Aorta (tissue), 5 donors: ENCODE data around the gene SSR2. TPM values are rescaled to one million over a fixed set of nuclear protein-coding genes. Genes with fewer than 3 reads are reported as not detected.

Experiments
- ATAC-seq: fragments of 200-7000 bp; cut with Tn5 transposase; one replicate; pipeline ENCODE4 v1.9.1; 2022; ENCODE audit warnings: moderate library complexity; ENCODE audit not compliant: low FRiP score
- DNase-seq, 2 donors: peaks; one replicate each; pipeline ENCODE4 v3.0.0-alpha.2; 2020
- H3K27ac ChIP-seq, 2 donors: one replicate each; pipeline ENCODE4 v1.5.1; 2013; ENCODE audit warnings: low read length in 2 of 2, mild to moderate bottlenecking in 2 of 2, moderate library complexity in 2 of 2, control low read depth in 1 of 2, inconsistent platforms in 1 of 2, low read depth in 1 of 2
- H3K27me3 ChIP-seq, 2 donors: one replicate each; pipeline ENCODE4 v1.6.1; 2013; ENCODE audit warnings: control low read depth in 1 of 2, low read length in 1 of 2, mild to moderate bottlenecking in 1 of 2, moderate library complexity in 1 of 2; ENCODE audit not compliant: insufficient read depth in 2 of 2, control insufficient read depth in 1 of 2
- H3K36me3 ChIP-seq, 2 donors: one replicate each; pipeline ENCODE4 v1.6.1; 2013; ENCODE audit warnings: control low read depth in 1 of 2, low read length in 1 of 2, mild to moderate bottlenecking in 1 of 2; ENCODE audit not compliant: insufficient read depth in 2 of 2, control insufficient read depth in 1 of 2
- H3K4me1 ChIP-seq, 2 donors: one replicate each; pipeline ENCODE4 v1.6.1; 2013; ENCODE audit warnings: low read length in 2 of 2, control low read depth in 1 of 2, mild to moderate bottlenecking in 1 of 2, moderate library complexity in 1 of 2; ENCODE audit not compliant: insufficient read depth in 2 of 2, control insufficient read depth in 1 of 2
- H3K4me3 ChIP-seq, 2 donors: one replicate each; pipeline ENCODE4 v1.5.1; 2013; ENCODE audit warnings: low read length in 2 of 2, control low read depth in 1 of 2, mild to moderate bottlenecking in 1 of 2
- H3K9me3 ChIP-seq: one replicate; pipeline ENCODE4 v1.6.1; 2013; ENCODE audit warnings: mild to moderate bottlenecking, low read length; ENCODE audit not compliant: control insufficient read depth
- WGBS, 2 donors: extraction: QIAGEN DNeasy Blood & Tissue Kit; methylation state at CpG; one replicate each; pipeline ENCODE4 v1.1.7; 2013; 5-methylcytosine and 5-hydroxymethylcytosine counted together
- intact Hi-C, 2 donors: fragments of 100-400 bp; cut with DNase I; formaldehyde crosslinking; loops; one replicate each; pipeline versions ENCODE4 v1.14.2 to v1.15.0; 2022
- polyA plus RNA-seq, 2 donors: library from polyadenylated mRNA; stranded (reverse); fragments of 200-250 nt; gene quantifications; one replicate each; pipeline ENCODE4 v1.2.3, GENCODE V29; 2013
- total RNA-seq, 2 donors: library from RNA; stranded (reverse); fragmentation: NEBNext Ultra II Directional; extraction: Animal tissue kit (Norgen Biotek cat#: 25700); gene quantifications; one replicate each; pipeline ENCODE4 v1.2.1, GENCODE V29; 2021
- donor health status: healthy with polysubstance abuse.
- donor health status: Bipolar disorder and iron deficiency.
- donor health status: DM: no; HTN: no; CAD: no.
- donor health status: DM: no; HTN: no; CAD: no.
- donor health status: DM: yes; HTN: yes; CAD: no.

The SSR2 gene
- total and polyA plus RNA-seq, 4 donors = 151 to 245 (median 192) TPM

DNA sequence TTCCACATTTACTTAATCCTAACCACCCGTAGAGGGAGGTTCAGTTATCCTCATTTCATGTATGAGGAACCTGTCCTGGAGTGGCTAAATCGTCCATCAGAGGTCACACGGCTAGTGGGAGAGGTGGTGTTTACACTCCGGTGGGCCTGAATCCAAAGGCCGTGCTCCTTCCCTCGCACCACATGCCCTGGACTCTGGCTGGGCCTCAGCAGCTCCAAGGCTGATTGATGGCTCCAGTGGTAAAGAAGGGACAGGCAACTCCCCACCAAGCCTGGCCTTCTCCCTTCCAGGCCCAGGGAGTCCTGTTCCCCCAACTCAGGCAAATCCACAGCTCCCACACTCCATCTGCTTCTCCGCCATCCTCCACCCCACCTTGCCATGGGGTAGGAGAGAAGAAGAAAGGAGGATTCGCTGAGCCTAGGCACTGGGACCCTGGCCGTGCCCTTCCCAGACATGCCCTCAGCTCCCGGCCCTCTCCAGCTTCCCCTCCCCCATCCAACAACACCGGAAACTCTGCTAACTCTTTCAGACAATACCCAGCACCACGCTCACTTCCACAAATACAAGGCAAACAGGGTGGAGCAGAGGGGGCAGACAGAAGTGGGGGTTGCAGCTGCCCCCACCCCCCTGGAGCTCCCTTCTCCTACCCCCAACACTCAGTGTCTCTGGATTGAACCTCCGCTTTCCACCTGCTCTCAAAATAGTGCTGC is 53.3 kb downstream of the SSR2 start:
- WGBS, 2 donors = 18 to 19% methylated on average over 13 of the region's 13 CpGs
- H3K4me1 ChIP-seq = no peaks in the 10 kb centered on the region
- no peaks in the 10 kb centered on the region for H3K9me3 ChIP-seq
- no peaks in the 10 kb centered on the region for H3K27me3 ChIP-seq
- intact Hi-C loops = no loop called here
- no peak for DNase-seq
- H3K4me3 ChIP-seq = no peak overlapping the region
- H3K36me3 ChIP-seq = peaks cover 0 to 9% of the 10 kb centered on the region in 2 donors
- no peak for ATAC-seq
- peak overlapping the region in 1 of 2 donors; percentile 20 for H3K27ac ChIP-seq

DNA sequence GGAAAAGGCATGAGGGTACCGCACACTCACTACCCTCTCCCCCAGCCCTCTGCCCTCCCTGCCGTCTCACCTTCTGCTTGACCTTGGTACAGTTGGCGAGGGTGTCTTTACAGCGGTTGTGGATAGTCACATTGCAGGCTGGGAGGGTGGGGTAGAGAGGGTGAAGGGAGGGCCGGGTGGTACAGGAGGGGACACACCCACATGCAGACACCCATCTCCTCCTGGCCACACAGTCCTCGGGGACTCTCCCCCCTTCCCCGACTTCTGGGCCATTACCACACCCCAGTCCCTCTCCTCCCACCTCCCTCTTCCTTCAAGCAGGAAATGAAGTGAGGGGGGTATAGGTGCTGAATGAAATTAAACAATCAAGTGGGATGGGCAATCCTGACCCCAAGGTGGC is 54.0 kb downstream of the SSR2 start:
- 64 to 84% methylated on average over 4 to 7 of the region's 7 CpGs for WGBS, 2 donors
- no peaks in the 10 kb centered on the region for H3K9me3 ChIP-seq
- peak overlapping the region in 1 of 2 donors; percentile 20 for H3K27ac ChIP-seq
- peaks cover 0 to 12% of the 10 kb centered on the region in 2 donors for H3K36me3 ChIP-seq
- no peaks in the 10 kb centered on the region for H3K27me3 ChIP-seq
- no peak for DNase-seq
- no peak for ATAC-seq
- H3K4me3 ChIP-seq = no peak overlapping the region
- intact Hi-C loops = no loop called here
- no peaks in the 10 kb centered on the region for H3K4me1 ChIP-seq

DNA sequence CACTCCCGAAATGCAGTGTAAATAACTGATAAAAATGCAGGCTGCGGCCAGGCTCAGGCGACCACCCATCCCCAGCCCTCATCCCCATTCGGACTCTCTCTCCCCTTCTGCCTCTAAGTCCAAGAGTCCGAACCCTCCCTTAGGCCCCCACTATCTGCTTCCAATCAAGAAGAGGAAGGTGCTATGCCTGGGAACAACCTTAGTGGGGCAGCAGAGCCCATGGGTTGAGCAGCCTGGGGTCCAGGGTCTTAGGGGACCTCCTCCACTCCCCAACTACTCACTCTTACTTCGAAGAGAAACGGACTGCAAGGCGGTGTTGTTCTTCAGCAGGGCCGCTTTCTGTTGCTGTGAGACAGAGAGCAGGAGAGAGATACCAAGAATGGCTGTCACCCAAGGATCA is 54.6 kb downstream of the SSR2 start:
- no peaks in the 10 kb centered on the region for H3K4me1 ChIP-seq
- H3K27me3 ChIP-seq = no peaks in the 10 kb centered on the region
- no peaks in the 10 kb centered on the region for H3K9me3 ChIP-seq
- no peak for DNase-seq
- no peak overlapping the region for H3K4me3 ChIP-seq
- 68 to 70% methylated on average over 9 of the region's 9 CpGs for WGBS, 2 donors
- H3K27ac ChIP-seq = no peak overlapping the region
- intact Hi-C loops = no loop called here
- no peak for ATAC-seq
- H3K36me3 ChIP-seq = peaks cover 0 to 14% of the 10 kb centered on the region in 2 donors

DNA sequence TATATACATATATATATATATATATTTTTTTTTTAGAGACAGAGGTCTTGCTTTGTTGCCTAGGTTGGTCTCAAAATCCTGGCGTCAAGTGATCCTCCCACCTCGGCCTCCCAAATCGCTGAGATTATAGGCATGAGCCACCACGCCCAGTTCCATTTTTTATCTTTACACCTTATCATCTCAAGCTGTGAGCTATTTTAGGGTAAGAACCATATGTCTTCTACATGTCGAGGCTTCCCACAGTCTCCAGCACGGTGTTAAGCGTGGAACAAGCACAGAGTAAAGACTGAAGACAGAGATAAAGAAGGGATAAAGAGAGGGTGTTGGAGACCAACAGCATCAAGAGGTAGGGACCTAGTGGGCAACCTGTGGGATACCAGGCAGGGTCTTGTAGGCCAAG is 56.6 kb downstream of the SSR2 start:
- no peak overlapping the region for H3K4me3 ChIP-seq
- peaks cover 0 to 14% of the 10 kb centered on the region in 2 donors for H3K36me3 ChIP-seq
- H3K9me3 ChIP-seq = no peaks in the 10 kb centered on the region
- peak overlapping the region in 1 of 2 donors; percentile 8 for H3K27ac ChIP-seq
- DNase-seq (no peak), ATAC-seq (no peak)
- intact Hi-C loops = no loop called here
- no peaks in the 10 kb centered on the region for H3K4me1 ChIP-seq
- no peaks in the 10 kb centered on the region for H3K27me3 ChIP-seq
- WGBS, 2 donors = 59 to 62% methylated on average over 7 of the region's 7 CpGs

DNA sequence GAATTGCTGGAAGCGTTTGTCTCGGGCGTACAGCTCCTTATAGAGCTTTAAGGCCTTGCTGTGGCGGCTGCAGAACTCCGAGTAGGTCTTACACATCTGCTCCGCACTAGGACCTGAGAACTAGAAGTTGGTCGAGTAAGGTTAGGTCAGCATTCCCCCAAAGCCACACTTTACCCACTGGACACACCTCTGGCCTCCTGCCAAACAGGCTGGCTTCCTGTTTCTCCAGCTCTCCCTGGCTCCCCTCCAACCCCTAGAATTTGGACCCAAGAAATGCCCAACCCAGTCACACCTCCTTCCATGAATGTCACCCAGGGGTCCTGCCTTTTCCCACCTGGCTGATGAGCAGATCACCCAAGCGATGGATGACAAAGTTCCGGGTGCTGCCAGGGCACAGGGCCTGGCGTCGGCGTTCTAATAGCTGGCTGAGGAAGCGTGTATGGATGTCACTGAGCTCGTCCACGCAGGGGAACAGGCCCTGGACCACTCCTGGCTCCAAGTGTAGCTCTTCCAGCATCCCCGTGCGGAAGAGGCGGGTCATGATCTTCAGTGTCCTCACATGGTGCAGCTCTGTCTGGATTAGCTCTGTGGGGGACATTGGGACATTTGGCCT is 58.0 kb downstream of the SSR2 start:
- no peak overlapping the region for H3K4me3 ChIP-seq
- H3K27me3 ChIP-seq = no peaks in the 10 kb centered on the region
- peak; percentile 83 to 88 for DNase-seq
- 33% methylated on average over 18 of the region's 18 CpGs for WGBS, 2 donors
- H3K27ac ChIP-seq = peak overlapping the region in 1 of 2 donors; percentile 96
- ATAC-seq = no peak
- intact Hi-C loops = no loop called here
- peaks cover 0 to 15% of the 10 kb centered on the region in 2 donors for H3K36me3 ChIP-seq
- H3K4me1 ChIP-seq = no peaks in the 10 kb centered on the region
- H3K9me3 ChIP-seq = no peaks in the 10 kb centered on the region

DNA sequence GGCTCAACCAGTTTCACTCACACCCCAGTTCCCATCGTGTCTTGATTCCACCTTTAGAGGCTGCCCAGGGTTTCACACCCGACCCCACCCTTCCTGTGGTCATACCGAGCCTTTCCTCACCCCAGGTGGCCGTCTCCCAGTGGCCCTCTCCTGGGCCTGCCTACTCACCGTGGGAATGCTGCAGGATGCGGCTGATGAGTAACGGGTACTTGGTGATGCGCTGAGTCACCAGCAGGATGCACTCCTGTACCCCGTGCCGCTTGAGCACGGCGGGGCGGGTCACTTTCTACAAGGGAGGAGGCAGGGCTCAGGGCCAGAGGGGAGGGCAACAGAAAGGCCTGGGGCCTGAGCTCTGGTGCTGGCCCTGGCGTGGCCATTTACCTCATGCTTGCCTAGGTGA is 58.8 kb downstream of the SSR2 start:
- intact Hi-C loops = no loop called here
- ATAC-seq = peak; percentile 85
- H3K9me3 ChIP-seq = no peaks in the 10 kb centered on the region
- no peaks in the 10 kb centered on the region for H3K27me3 ChIP-seq
- 11 to 13% methylated on average over 14 of the region's 14 CpGs for WGBS, 2 donors
- H3K4me1 ChIP-seq = no peaks in the 10 kb centered on the region
- peak overlapping the region; percentile 73 to 96 for H3K27ac ChIP-seq
- peak; percentile 94 to 95 for DNase-seq
- H3K4me3 ChIP-seq = no peak overlapping the region
- peaks cover 0 to 17% of the 10 kb centered on the region in 2 donors for H3K36me3 ChIP-seq

DNA sequence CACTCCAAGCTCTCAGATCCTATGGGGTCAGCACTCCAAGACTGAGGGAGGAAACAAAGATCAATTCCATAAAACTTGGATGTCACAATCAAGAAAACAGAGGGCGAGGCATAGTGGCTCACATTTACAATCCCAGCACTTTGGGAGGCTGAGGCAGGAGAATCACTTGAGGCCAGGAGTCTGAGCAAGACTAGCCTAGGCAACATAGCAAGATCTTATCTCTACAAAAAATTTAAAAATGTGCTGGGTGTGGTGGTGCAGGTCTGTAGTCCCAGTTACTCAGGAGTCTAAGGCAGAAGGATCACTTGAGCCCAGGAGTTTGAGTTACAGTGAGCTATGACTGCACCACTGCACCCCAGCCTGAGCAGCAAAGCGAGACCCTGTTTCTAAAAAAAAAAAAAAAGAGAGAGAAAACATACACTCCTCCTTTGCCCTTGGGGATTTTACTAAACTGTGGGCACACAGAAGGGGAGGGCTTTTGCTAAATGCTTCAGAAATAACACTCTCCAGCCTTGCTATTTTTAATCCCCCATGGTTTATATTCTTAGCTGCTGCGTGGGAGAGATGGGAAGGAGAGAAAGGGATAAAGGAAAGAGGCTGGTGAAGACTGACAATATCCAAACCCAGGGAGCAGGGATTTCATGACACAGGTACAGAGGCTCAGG is 60.5 kb downstream of the SSR2 start:
- ATAC-seq = no peak
- H3K36me3 ChIP-seq = peaks cover 0 to 15% of the 10 kb centered on the region in 2 donors
- peak overlapping the region; percentile 46 to 95 for H3K27ac ChIP-seq
- no peaks in the 10 kb centered on the region for H3K9me3 ChIP-seq
- intact Hi-C loops = no loop called here
- 30 to 32% methylated on average over 3 of the region's 3 CpGs for WGBS, 2 donors
- no peaks in the 10 kb centered on the region for H3K4me1 ChIP-seq
- no peak overlapping the region for H3K4me3 ChIP-seq
- DNase-seq = no peak
- H3K27me3 ChIP-seq = no peaks in the 10 kb centered on the region
